Stimulated activated CD8-positive, alpha-beta memory T cell treated with anti-CD3 and anti-CD28 coated beads, Interleukin-4, amount 100 ng/mL, for 1 hour (primary cell): ENCODE data around the gene F13B.
"Not testable (repeated sequence)": the region's sequence is repeated elsewhere in the genome, so short reads cannot be mapped to it uniquely, and the experiment has no call there.

ENCODE experiments used
- DNase-seq, 2 donors: peaks; one replicate each; pipeline ENCODE4 v3.0.0-alpha.2; 2020; ENCODE audit warnings: low read depth in 2 of 2, low spot score in 1 of 2

Gene F13B, protein sequence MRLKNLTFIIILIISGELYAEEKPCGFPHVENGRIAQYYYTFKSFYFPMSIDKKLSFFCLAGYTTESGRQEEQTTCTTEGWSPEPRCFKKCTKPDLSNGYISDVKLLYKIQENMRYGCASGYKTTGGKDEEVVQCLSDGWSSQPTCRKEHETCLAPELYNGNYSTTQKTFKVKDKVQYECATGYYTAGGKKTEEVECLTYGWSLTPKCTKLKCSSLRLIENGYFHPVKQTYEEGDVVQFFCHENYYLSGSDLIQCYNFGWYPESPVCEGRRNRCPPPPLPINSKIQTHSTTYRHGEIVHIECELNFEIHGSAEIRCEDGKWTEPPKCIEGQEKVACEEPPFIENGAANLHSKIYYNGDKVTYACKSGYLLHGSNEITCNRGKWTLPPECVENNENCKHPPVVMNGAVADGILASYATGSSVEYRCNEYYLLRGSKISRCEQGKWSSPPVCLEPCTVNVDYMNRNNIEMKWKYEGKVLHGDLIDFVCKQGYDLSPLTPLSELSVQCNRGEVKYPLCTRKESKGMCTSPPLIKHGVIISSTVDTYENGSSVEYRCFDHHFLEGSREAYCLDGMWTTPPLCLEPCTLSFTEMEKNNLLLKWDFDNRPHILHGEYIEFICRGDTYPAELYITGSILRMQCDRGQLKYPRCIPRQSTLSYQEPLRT

DNA sequence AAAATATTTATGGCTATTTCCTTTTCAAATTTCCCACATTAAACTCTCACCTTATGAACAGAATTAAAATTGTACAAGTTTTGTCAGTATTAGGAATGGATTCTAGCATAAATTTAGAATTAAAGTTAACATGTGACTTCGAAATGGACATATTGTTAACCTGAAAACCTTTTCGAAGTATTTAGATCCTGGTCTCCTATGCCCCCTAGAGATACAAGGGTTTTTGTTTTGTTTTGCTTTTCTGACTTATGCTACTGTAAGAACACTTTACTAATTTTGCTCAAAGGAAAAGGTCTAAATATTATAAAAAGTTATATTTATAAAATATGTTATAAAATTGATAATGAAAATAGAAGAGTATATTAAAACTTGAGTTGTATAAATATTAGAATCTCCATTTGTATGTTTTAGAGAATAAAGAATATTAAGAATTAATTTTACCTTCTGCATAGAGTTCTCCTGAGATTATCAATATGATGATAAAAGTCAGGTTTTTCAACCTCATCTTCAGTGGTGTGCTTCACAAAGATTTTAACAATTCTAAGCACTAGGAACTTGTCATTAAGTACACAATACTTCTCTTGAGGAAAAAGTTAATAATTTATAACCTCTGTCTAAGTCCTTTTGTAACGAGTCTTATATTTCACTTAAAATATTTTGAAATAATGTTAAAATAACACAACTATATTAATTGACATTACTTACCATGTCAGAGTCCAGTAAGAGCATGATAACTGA, at the start of gene F13B:
Gene F13B (minus strand): TSS at position 542 of the 738 bp plus-strand sequence. CDS start 37 bp downstream, at position 505.
- no peak for DNase-seq

DNA sequence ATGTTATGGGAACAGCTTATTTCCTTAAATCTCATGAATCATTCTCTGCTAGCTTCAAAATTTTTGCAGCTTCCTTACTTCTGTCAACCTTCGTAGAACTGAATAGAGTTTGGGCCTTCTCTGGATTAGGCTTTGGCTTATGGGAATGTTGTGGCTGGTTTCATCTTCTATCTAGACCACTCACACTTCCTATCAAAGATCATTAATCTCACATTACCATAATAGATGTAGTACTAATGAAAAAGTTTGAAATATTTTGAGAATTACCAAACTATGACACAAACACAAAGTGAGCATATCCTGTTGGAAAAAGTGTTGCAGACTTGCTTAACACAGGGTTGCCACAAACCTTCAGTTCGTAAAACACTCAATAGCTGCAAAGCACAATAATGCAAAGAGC, 49.1 kb upstream of the F13B start:
- no peak for DNase-seq

- DNase-seq, result no peak
Observed at GRCh38 chr1:197106869-197107268, 39.8 kb upstream of the F13B start.

GRCh38 chr1:197103300-197103699, 36.2 kb upstream of the F13B start:
- no peak for DNase-seq

DNA sequence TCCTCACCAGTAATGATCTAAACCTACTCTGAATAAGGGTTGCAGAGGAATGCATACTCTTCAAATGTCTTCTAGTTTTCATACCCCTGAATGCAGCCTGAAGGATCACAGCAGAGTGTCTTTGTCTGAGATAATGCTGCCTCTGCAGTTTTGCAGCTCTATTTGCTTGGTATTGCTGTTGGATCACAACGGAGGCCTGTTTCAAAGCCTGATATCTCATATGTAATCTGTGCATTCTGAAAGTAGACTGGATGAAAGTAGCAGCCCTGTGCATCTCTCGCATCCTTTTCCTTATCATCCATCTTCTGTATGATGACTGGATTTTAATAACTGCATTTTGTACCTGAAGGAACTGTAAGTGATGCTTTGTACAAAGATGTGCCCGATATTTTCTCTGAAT, 34.9 kb upstream of the F13B start:
- no peak for DNase-seq

- no peak for DNase-seq
Observed at GRCh38 chr1:197100677-197101076, 33.6 kb upstream of the F13B start.

- DNase-seq, result no peak
Observed at GRCh38 chr1:197099444-197099843, 32.4 kb upstream of the F13B start.

DNA sequence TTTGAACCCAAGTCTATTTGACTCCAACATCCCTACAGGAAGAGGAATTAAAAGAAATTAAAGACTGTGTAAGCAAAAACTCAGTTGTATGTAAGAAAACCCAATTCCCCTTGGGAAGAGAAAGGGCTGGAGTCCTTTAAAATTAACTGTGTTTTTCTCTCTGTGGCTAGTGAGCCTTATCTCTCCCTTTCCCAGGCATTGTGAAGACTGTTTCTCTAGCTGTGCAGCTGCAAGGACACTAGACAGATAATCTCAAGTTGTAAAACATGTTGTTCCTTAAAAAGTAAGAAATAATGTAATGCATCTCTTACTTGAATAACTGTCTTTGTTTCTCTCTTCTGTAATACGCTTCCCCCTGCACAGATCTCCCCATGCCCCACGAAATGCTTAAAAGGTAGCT, 29.9 kb upstream of the F13B start:
- DNase-seq, result not testable (repeated sequence)

- no peak for DNase-seq
Observed at GRCh38 chr1:197096137-197096536, 29.1 kb upstream of the F13B start.

- DNase-seq, result no peak
Observed at GRCh38 chr1:197093226-197093885, 26.3 kb upstream of the F13B start.

GRCh38 chr1:197092491-197093023, 25.5 kb upstream of the F13B start:
- DNase-seq, result no peak

GRCh38 chr1:197083474-197083873, 16.4 kb upstream of the F13B start:
- DNase-seq, result no peak

DNA sequence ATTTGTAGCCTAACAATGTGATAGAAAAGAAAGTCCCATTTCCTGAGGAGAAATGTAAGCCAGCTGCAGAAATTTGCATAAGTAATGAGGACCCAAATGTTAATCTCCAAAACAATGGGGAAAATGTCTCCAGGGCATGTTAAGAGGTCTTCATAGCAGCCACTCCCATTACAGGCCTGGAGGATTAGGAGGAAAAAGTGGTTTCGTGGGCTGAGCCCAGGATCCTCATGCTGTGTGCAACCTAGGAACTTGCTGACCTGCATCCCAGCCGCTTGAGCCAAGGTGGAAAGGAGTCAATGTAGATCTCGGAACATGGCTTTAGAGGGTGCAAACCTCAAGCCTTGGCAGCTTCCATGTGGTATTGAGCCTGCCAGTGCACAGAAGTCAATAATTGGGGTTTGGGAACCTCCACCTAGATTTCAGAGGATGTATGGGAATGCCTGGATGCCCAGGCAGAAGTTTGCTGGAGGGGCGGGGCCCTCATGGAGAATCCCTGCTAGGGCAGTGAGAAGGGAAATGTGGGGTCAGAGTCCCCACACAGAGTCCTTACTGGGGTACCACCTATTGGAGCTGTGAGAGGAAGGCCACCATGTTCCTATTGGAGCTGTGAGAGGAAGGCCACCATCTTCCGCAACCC, 14.2 kb upstream of the F13B start:
- no peak for DNase-seq

- no peak for DNase-seq
Observed at GRCh38 chr1:197080323-197080722, 13.3 kb upstream of the F13B start.

- no peak for DNase-seq
Observed at GRCh38 chr1:197076585-197076984, 9.5 kb upstream of the F13B start.

GRCh38 chr1:197073978-197074377, 6.9 kb upstream of the F13B start:
- DNase-seq, result no peak

DNA sequence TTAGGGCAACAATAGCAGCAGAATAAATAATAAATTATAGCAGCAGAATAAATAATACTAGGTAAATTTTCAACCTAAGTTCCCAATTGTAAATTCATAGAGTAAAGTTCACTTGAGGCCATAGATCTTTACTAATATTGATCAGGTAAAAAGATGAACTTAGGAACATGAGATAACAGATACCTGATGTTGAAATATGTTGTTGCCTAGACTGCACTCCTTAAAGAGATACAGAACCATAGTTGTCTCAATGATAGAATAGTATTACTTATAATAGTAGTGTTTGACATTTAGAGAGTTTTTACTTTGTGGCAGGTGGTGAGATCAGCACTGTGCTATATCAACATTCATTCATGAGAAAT, 378 bp upstream of the F13B start:
- no peak for DNase-seq

GRCh38 chr1:197066277-197066676, 783 bp downstream of the F13B start:
- no peak for DNase-seq

DNA sequence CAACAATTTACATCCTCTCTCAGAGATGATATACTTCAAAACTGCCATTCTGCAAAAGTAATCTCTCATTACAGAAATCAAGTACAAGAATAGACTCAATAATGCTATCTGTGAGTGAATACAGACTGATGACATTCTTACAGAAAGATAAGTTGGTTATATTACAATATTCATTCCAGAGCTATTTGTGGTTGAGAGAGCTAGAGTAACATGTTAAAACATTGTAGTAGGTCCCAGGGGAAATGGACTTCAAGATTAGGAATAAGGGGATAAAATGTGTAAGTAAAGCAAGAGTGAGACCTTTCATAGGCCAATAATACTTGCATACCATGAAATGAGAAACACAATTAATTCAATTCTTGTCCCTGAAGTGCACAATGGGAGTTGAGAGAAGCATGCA, 1.5 kb downstream of the F13B start:
- DNase-seq, result no peak

GRCh38 chr1:197063212-197063611, 3.8 kb downstream of the F13B start:
- no peak for DNase-seq

GRCh38 chr1:197062692-197063091, 4.4 kb downstream of the F13B start:
- DNase-seq, result no peak
